ENCODE measurements around the gene B4GALT2.
A peak's percentile ranks its signal among the peaks of the same experiment; 100 is the strongest.

Gene B4GALT2

DNA sequence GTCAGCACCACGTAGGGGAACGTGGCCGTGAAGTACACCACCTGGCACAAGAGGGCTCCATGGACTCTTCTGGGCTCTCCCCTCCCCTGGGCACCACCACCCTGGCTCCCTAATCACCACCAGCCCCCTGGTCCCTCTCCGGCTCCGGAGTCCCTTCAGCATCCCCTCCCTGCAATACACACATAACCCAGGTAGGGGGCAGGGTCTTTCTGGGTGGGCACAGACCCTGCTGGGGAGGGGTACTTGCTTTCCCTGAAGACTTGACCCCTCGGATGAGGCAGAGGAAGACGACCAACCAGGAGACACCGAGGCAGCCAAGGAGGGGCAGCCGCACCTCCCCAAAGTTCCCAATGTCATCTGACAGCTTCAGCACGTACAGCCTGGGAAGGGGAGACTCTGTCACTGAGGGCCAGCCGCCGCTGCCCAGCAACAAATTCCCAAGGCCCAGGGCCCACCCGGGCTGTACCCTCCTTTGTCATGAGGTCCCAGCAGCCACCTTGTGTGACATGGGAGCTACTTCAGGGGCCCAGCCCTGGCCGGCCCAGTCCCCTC, 23.7 kb downstream of the B4GALT2 start:
- no peak for DNase-seq (ENCODE audit: low spot score)

- no peak for DNase-seq (ENCODE audit: low spot score)
These were observed 29.2 kb downstream of the B4GALT2 start for GRCh38 chr1:44008259-44008658.

DNA sequence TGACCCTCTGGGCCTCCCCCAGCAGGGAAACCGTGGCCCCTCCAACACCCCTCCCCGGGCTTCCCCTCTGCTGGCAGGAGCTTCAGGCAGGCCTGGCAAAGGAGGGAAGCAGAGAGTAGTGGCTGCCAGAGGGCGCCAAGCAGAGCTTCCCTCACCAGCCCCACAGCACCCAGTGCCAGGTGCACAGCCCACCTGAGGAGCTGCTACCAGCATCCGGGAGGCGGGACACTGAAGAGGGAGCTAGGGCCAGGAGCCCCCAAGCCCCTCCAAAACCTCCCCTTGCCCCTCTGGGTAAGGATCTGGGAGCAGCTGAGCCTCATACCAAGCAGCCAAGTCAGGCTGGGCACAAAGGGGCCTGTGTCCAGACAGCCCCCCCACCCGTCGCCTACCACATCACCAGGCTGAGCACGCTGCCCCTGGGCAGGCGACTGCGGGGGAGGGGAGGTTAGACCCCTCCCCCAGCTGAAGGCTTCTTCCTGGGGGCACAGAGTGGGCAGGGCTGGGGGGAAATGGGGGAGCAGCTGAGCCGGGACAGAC, 32.0 kb downstream of the B4GALT2 start:
- no peak for DNase-seq (ENCODE audit: low spot score)

GRCh38 chr1:44012404-44012803, 33.4 kb downstream of the B4GALT2 start:
- DNase-seq (ENCODE audit: low spot score): no peak

DNA sequence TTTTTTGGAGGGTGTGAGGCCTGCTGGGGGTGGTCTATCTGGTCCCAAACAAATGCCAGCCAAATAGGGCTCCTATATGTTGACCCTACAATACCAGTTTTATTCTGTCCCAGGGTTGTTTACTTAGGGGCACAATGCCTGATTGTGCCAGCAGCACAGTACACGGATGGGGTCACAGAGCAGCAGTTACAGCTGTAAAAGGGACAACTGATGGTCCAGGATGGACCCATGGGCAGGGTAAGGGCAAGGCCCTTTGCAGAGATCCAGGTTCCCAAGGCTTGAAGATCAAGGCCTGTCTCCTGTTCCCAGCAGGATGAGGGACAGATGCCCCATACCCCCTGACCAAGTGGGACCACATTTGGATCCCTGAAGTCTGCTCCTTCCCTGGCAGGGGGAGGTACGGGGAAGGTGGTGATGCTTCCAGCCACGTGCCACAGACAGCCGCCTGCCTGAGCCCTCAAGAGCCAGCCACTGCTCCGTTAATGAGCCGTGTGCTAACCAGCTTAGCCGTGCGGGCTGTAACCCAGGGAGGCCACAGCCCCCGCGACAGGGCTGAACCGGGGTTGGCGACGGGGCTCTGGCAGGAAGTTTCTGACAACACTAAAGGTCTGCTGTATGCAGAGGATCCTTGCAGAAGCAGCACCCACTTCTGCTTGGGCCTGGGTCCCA, 34.1 kb downstream of the B4GALT2 start:
- no peak for DNase-seq (ENCODE audit: low spot score)

- no peak for DNase-seq (ENCODE audit: low spot score)
These were observed 34.9 kb downstream of the B4GALT2 start for GRCh38 chr1:44013949-44014348.

DNA sequence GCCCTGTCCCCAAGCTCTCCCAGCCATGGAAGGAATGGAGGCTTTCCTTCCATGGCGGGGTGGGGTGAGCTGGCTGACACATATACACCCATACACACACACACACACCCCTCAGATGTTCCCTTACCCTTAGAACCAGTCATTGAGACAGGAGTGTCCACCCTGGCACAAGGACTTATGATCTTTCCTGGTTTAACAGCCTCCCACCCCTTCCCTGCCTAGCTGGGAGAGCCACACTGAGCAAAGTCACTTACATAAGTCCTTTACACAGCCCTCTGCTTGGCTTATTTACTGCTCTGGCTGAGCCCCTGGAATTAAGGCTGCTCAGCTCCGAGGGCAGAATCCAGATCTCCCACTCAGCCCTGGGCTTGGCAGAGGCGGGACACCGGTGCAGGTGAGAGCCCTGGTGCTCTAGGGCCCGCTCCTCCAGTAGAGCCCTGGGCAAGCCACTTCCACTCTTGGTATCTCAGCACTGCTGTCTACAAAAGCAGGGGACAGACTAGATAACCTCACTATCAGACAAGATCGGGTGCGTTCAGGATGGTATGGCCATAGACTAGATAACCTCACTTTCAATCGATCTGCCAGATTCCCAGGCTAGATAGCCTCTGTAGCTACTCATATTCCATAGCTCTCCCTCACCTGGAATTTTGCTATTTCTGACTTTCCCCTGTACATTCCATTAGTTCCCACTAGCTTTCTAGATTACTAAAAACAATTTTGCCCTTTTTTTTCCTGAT, 35.5 kb downstream of the B4GALT2 start:
- DNase-seq (ENCODE audit: low spot score): no peak

DNA sequence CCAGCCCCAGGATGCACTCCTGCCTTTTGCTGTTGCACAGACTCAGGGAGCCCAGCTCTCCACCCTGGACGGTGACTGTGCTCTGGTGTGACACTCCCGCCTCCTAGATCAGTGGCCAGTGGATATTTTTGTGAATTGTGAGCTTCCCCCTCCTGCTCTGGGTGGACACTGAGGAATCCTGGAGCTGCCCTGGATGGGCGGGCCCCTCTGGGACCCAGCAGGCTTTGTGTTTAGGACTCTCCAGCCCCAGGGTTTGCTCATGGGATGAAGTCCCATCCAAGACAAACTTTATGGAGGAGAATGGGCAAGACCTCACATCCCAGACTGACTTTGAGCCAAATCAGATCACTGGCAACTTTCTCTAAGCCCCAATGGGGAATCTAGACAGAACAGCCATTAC, 36.2 kb downstream of the B4GALT2 start:
- no peak for DNase-seq (ENCODE audit: low spot score)

- no peak for DNase-seq (ENCODE audit: low spot score)
These were observed 37.3 kb downstream of the B4GALT2 start for GRCh38 chr1:44016041-44016889.

DNA sequence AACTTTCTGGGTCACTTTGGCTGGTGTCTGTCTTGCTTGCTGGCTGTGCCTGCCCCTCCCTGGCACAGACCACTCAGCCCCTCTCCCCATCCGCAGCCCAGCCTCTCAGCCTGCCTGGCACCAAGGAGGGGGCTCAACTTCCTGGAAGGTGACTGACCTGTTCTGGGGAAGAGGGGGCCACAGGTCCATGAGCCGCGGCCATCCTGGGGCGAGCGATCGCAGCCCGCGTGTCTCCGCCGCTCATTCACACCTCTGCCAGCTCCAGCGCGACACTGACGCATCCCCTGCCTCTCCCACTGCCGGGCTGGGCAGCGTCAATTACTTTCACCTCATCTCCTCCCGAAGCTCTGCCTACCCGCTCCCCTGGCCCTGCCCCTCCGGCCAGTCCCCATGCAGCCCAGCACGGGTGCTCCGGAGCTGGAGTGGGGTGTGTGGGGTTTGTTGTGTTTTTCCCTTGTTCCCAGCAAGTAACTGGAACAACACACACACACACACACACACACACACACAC, 37.9 kb downstream of the B4GALT2 start:
- no peak for DNase-seq (ENCODE audit: low spot score)

DNA sequence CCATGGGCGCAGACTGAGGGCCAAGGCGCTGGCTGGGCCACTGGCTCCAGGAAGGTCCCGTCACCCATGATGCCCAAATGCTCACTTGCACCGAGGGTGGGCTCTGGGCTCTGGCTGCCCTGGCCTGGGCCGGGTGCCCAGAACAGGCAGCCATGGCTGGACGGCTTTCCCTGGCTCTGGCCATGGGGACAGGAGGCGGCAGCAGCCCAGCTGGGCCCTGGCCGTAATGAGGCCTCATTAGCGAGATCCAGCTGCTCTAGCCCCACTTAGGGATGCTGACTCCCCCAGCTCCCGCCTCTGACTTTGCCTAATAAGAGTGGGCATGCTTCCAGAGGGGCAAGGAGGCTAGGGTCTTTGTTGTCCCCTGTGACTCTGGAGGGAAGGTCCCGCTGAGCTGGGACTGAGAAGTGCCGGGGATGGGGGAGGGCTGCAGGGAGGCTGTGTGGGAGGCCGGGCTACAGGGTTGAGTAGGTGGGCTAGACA, 40.5 kb downstream of the B4GALT2 start:
- DNase-seq (ENCODE audit: low spot score): no peak

- DNase-seq (ENCODE audit: low spot score): no peak
These were observed 41.5 kb downstream of the B4GALT2 start for GRCh38 chr1:44020464-44020863.

- DNase-seq (ENCODE audit: low spot score): no peak
These were observed 42.1 kb downstream of the B4GALT2 start for GRCh38 chr1:44021156-44021555.

- DNase-seq (ENCODE audit: low spot score): no peak
These were observed 42.7 kb downstream of the B4GALT2 start for GRCh38 chr1:44021581-44022321.

DNA sequence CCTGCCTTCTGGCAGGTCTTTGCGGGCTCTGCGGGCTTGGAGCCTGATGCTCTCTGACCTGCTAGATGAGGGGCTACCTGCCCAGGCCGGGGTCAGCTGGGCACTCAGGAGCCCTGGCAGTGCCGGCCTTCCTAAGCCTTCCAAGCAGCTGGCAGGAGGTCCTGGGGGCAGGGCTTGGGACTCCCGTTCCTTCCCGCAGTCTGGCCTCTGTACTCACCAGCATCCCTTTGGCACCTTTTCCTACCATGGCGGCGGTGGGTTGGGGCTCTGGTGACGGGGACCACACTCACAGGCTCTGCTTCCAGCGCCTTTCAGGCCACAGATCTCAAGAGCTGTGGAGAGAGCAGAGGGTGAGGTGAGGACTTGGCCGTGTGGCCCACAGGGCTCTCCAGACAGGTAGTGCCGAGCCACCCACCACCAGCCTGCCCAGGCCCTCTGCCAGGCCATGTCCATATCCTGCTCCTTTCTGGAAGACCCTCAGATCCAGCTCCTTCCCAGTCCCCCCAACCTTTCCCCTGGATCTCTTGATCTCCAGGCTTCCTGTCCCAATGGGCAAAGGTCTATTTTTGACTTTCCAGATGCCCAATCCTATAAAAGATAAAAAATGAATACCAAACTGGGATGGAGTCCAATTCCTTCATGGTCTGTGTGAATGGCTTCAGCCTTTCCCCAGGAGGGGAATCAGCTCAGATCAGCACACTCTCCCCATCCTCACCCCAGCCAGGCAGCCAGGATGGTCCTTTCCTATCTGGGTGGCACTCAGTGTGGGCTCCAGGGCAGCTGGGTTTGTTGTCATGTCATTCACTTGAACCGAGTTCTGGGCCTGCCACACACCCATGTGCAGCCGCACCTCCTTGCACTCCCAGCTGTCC, 45.3 kb downstream of the B4GALT2 start:
- no peak for DNase-seq (ENCODE audit: low spot score)

DNA sequence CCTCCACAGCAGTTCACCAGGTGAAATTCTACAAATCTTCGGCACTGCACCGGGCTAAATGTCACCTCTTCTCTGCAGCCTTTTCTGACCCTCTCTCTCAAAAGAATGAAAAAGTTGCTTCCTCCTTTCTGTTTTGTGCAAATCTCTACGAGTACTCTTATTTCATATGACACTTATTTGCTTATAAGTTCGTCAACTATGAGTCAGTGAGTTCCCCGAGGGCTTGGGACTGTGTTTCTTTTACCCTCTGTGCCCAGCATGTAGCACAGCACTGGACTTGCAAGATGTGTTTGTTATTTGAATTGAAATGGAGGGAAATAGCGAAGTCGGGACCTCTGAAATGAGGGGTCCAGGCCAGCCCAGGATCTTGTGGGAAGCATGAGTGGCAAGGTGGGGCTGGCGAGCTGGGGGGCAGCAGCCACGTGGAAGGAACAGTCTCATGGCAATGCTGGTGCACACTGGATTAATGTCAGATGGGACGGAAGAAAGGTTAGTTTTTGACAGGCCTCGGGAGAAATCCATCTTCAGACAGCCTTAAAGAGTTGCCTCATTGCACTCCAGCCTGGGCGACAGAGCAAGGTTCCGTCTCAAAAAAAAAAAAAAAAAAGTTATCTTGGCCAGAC, 46.0 kb downstream of the B4GALT2 start:
- no peak for DNase-seq (ENCODE audit: low spot score)

DNA sequence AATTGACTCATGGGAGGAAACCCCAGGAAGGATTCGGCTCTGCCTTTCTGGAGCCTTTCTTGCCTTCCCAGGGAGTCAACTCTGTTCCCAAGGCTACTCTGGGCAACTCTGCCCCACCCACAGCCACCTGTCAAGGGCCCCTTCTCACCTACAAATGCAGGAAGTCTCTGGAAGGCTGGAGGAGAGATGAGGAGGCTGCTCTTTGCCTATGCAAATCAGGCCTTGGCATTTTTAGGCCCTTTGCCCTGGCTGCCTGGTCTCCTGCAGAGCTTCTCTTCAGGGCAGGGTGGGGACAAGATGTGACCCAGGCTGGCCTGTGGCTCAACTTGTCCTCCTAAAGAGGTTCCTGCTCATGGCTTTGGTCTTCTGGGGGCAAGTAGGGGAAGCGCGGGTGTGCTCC, 46.8 kb downstream of the B4GALT2 start:
- no peak for DNase-seq (ENCODE audit: low spot score)

DNA sequence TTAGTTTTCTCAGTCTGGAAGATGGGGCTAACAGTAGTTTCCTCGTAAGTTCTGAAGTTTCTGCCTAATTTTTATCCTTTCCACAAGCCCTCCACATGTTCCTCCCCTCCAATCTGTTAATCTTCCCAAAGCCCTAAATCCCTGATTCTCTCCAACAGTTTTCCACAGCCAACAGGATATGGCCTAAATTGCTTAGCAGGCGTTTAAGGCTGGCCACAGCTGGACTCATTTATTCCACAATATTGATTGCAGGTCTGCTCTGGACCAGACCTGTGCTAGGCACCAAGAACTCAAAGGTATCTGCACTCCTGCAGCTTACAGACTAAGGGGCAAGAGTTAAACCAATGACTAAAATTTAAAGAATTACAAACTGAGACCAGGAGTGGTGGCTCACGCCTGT, 48.3 kb downstream of the B4GALT2 start:
- no peak for DNase-seq (ENCODE audit: low spot score)

GRCh38 chr1:44029260-44029910, 50.4 kb downstream of the B4GALT2 start:
- DNase-seq (ENCODE audit: low spot score): peak; percentile 54
